Stomach (tissue), 9 donors: ENCODE measurements around the gene FAM241B. TPM values are rescaled to one million over a fixed set of nuclear protein-coding genes. Genes with fewer than 3 reads are reported as not detected.
A peak's percentile ranks its signal among the peaks of the same experiment; 100 is the strongest.

Experiments used
- DNase-seq, 2 donors: peaks; one replicate each; pipeline versions ENCODE4 v3.0.0 to v3.0.0-alpha.2; 2013 to 2019
- H3K27ac ChIP-seq, 5 donors: fragments of 200-600 bp in 4 of 5; sonication (generic) in 4 of 5; one replicate each; pipeline ENCODE4 v1.5.1; 2013 to 2019; ENCODE audit warnings: mild to moderate bottlenecking in 1 of 5, moderate library complexity in 1 of 5
- H3K27me3 ChIP-seq, 3 donors: fragments of 200-600 bp; sonication (generic); one replicate each; pipeline ENCODE4 v1.5.1; 2017 to 2019; ENCODE audit warnings: mixed run types in 1 of 3
- H3K36me3 ChIP-seq, 4 donors: fragments of 200-600 bp; sonication (generic); 1 replicate in 3 of 4; 2 replicates in 1 of 4; pipeline ENCODE4 v1.5.1; 2016 to 2019
- H3K4me1 ChIP-seq, 4 donors: fragments of 200-600 bp; sonication (generic); one replicate each; pipeline ENCODE4 v1.5.1; 2016 to 2019
- H3K4me3 ChIP-seq, 4 donors: fragments of 200-600 bp; sonication (generic) in 3 of 4; one replicate each; pipeline ENCODE4 v1.5.1; 2016 to 2019; ENCODE audit warnings: mild to moderate bottlenecking in 1 of 4
- H3K9me3 ChIP-seq, 4 donors: fragments of 200-600 bp; sonication (generic); one replicate each; pipeline ENCODE4 v1.5.1; 2016 to 2019
- EP300 ChIP-seq: sonication (generic); formaldehyde crosslinking; IDR thresholded peaks from one replicate; pipeline ENCODE4 v1.6.1; 2017; ENCODE audit warnings: antibody characterized with exemption
- POLR2A ChIP-seq, 4 donors: fragments of 450-650 bp; IDR thresholded peaks; one replicate each; pipeline ENCODE4 v1.6.1; 2016; ENCODE audit warnings: antibody characterized with exemption in 4 of 4, control low read depth in 2 of 4, mild to moderate bottlenecking in 1 of 4, moderate library complexity in 1 of 4
- POLR2AphosphoS5 ChIP-seq, 3 donors: sonication (generic); formaldehyde crosslinking; IDR thresholded peaks; one replicate each; pipeline ENCODE4 v1.6.1; 2016; ENCODE audit warnings: antibody characterized with exemption in 3 of 3
- WGBS, 5 donors: extraction: QIAGEN DNeasy Blood & Tissue Kit in 3 of 5; methylation state at CpG; one replicate each; pipeline versions ENCODE4 v1.1.5 to v1.1.7; 2013 to 2018; 5-methylcytosine and 5-hydroxymethylcytosine counted together
- intact Hi-C: fragments of 100-400 bp; cut with DNase I; formaldehyde crosslinking; loops from one replicate; pipeline ENCODE4 v1.15.1; 2023; ENCODE audit warnings: low total_unique reads
- polyA plus RNA-seq, 3 donors: library from polyadenylated mRNA; stranded (reverse); fragments of 200-250 nt; gene quantifications; one replicate each; pipeline ENCODE4 v1.2.3, GENCODE V29; 2013
- total RNA-seq, 5 donors: library from RNA; depleted of rRNA; stranded (reverse); fragments of >200 nt; gene quantifications; one replicate each; pipeline versions ENCODE4 v1.1.0 to v1.2.3, GENCODE V29; 2014 to 2016
- TF ChIP-seq, protein P1 (sequence below), 7 experiments: fragments of 450-650 bp in 4 of 7; fragments of 200-600 bp in 3 of 7; sonication (generic) in 3 of 7; IDR thresholded peaks; one replicate each; pipeline ENCODE4 v1.5.1; 2016 to 2019; ENCODE audit warnings: antibody characterized with exemption in 7 of 7, control low read depth in 2 of 7, mild to moderate bottlenecking in 1 of 7
- donor health status: healthy with polysubstance abuse.
- donor health status: Bipolar disorder and iron deficiency.
- donor health status: healthy.

Gene FAM241B
- total and polyA plus RNA-seq, 8 donors = 0.55 to 7.4 (median 4.0) TPM; not detected in 3

DNA sequence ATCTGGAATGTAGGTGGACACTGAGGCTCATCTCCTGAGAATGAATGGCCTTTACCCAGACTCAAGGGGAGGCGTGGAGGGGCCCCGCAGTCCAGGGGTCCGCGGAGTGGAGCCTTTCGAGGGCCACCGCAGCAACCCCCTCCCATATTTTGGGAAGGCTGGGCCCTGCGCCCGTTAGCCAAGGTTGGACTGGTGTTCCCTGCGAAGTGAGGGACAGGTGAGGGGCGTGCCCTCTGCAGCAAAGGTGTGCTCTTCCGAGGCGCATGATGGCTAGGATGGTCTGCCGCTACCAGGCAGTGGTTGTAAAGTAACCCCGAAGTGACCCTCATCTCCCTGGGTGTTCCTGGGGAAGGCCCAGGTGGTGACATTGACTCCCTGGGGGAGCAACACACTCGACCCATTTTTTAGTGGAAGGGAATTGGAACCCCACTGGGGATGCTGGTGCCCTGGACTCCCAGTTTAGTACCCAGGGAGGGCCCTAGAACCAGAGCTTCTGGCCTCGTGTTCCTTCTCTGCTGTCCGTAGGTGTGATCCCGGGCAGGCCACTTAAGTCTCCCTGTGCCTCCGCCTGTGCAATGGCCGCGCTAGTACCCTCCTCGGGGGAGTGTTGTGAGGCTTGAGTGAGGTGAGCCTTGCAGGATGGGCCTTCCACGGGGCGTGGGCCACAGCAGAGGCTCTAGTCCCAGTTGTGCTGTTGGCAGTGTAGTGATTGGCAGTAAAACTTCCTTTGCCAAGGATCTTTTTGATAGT, 779 bp downstream of the FAM241B start:
- TF ChIP-seq, protein P1, sequence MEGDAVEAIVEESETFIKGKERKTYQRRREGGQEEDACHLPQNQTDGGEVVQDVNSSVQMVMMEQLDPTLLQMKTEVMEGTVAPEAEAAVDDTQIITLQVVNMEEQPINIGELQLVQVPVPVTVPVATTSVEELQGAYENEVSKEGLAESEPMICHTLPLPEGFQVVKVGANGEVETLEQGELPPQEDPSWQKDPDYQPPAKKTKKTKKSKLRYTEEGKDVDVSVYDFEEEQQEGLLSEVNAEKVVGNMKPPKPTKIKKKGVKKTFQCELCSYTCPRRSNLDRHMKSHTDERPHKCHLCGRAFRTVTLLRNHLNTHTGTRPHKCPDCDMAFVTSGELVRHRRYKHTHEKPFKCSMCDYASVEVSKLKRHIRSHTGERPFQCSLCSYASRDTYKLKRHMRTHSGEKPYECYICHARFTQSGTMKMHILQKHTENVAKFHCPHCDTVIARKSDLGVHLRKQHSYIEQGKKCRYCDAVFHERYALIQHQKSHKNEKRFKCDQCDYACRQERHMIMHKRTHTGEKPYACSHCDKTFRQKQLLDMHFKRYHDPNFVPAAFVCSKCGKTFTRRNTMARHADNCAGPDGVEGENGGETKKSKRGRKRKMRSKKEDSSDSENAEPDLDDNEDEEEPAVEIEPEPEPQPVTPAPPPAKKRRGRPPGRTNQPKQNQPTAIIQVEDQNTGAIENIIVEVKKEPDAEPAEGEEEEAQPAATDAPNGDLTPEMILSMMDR (IDR thresholded peaks at IDR 0.05) = no peak
- TF ChIP-seq POLR2AphosphoS5 (IDR thresholded peaks at IDR 0.05) (no peak), EP300 (no peak), POLR2A (IDR thresholded peaks at IDR 0.05) (no peak)
- Histone ChIP-seq H3K4me1 (peaks cover 3 to 23% (median 18%) of the 10 kb centered on the region in 4 donors), H3K36me3 (peaks cover 0 to 16% (median 5%) of the 10 kb centered on the region in 4 donors), H3K27me3 (peaks cover 0 to 29% (median 13%) of the 10 kb centered on the region in 3 donors), H3K4me3 (peak overlapping the region; percentile 59 to 79 (median 70)), H3K27ac (peak overlapping the region in 3 of 5 donors; percentile 54 to 79 (median 73)), H3K9me3 (no peaks in the 10 kb centered on the region)
- DNase-seq = no peak
- 54 to 61% (median 55%) methylated on average over 23 to 24 of the region's 24 CpGs for whole genome bisulfite sequencing, 5 donors
- intact Hi-C loops = loop anchor here (10.0 kb wide), 2 partner anchors 116 to 196 kb away; no protein-coding TSS in a partner anchor

DNA sequence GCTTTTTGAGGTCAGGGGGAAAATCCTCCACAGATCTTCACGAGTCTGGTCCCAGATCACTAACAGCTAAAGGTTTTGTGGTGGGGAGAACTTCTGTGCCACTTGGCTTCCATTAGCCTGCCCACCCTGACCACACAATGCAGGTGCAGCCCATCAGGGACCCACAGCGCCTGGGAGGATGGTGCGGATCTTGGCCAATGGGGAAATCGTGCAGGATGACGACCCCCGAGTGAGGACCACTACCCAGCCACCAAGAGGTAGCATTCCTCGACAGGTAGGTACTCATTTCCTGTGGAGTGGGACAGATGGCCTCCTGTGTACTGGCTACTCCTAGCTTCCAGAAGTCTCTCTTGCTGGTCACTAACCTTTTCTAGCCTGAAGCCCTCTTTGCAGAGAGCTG, 1.5 kb downstream of the FAM241B start:
- H3K9me3 ChIP-seq = no peaks in the 10 kb centered on the region
- peaks cover 3 to 23% (median 18%) of the 10 kb centered on the region in 4 donors for H3K4me1 ChIP-seq
- H3K4me3 ChIP-seq = no peak overlapping the region
- intact Hi-C loops = loop anchor here (10.0 kb wide), 2 partner anchors 117 to 197 kb away; no protein-coding TSS in a partner anchor
- TF ChIP-seq, protein P1 (IDR thresholded peaks at IDR 0.05) = no peak
- TF ChIP-seq POLR2A (IDR thresholded peaks at IDR 0.05) = no peak
- no peak for TF ChIP-seq EP300
- no peak for TF ChIP-seq POLR2AphosphoS5 (IDR thresholded peaks at IDR 0.05)
- peaks cover 0 to 29% (median 13%) of the 10 kb centered on the region in 3 donors for H3K27me3 ChIP-seq
- peaks cover 0 to 16% (median 5%) of the 10 kb centered on the region in 4 donors for H3K36me3 ChIP-seq
- no peak overlapping the region for H3K27ac ChIP-seq
- 85 to 98% (median 92%) methylated on average over 7 of the region's 7 CpGs for WGBS, 5 donors
- DNase-seq = peak in 1 of 2 donors; percentile 15

DNA sequence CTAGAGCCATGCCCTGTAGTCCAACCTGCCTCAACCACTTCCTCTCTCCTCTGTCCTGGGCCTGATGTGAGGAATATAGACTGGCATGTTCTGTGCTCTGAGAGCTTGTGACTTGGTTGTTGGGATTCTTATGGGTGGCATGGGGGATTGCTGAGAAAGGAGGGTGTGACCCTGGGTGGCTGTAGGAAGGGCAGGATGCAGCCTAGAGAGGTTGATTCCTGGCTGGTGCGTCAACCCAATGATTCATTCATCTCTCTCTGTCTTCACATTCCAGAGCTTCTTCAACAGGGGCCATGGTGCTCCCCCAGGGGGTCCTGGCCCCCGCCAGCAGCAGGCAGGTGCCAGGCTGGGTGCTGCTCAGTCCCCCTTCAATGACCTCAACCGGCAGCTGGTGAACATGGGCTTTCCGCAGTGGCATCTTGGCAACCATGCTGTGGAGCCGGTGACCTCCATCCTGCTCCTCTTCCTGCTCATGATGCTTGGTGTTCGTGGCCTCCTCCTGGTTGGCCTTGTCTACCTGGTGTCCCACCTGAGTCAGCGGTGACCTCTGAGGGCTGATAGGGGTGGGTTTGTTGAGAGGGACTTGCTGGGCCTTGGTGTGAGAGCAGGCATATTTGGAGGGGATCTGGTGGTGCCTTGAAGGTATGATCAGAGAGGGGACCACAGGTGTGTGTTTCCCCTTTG, 2.6 kb downstream of the FAM241B start:
- Histone ChIP-seq H3K4me1 (peaks cover 3 to 23% (median 18%) of the 10 kb centered on the region in 4 donors), H3K27ac (no peak overlapping the region), H3K27me3 (peaks cover 0 to 29% (median 13%) of the 10 kb centered on the region in 3 donors), H3K9me3 (no peaks in the 10 kb centered on the region), H3K36me3 (peaks cover 0 to 16% (median 5%) of the 10 kb centered on the region in 4 donors), H3K4me3 (no peak overlapping the region)
- 79 to 98% (median 87%) methylated on average over 6 to 7 of the region's 7 CpGs for WGBS, 5 donors
- intact Hi-C loops = loop anchor here (10.0 kb wide), 2 partner anchors 118 to 198 kb away; no protein-coding TSS in a partner anchor
- TF ChIP-seq POLR2AphosphoS5 (IDR thresholded peaks at IDR 0.05) (no peak), EP300 (no peak), POLR2A (IDR thresholded peaks at IDR 0.05) (no peak)
- TF ChIP-seq, protein P1 (IDR thresholded peaks at IDR 0.05) = no peak
- peak in 1 of 2 donors; percentile 16 for DNase-seq
